Body of pancreas (tissue), 4 donors: ENCODE data around the gene TULP4. TPM values are rescaled to one million over a fixed set of nuclear protein-coding genes. Genes with fewer than 3 reads are reported as not detected.
"Not testable (repeated sequence)": the region's sequence is repeated elsewhere in the genome, so short reads cannot be mapped to it uniquely, and the experiment has no call there.

Experiments
- ATAC-seq: fragments of 150-250 bp; one replicate; pipeline ENCODE4 v1.9.1; 2016
- DNase-seq, 4 donors: peaks; one replicate each; pipeline ENCODE4 v3.0.0-alpha.2; 2019
- H3K27ac ChIP-seq, 4 donors: fragments of 200-600 bp; sonication (generic); 1 replicate in 3 of 4; 2 replicates in 1 of 4; pipeline versions ENCODE4 v1.5.1 to v1.6.1; 2016 to 2019; ENCODE audit warnings: mild to moderate bottlenecking in 1 of 4, mixed read lengths in 1 of 4, moderate library complexity in 1 of 4
- H3K27me3 ChIP-seq, 2 donors: fragments of 200-600 bp; sonication (generic); one replicate each; pipeline ENCODE4 v1.6.0; 2016; ENCODE audit warnings: mild to moderate bottlenecking in 1 of 2
- H3K36me3 ChIP-seq, 2 donors: fragments of 200-600 bp; sonication (generic); replicated peaks in 1 of 2; 2 replicates each; pipeline ENCODE4 v1.5.1; 2016; ENCODE audit warnings: low read depth in 2 of 2; ENCODE audit not compliant: insufficient read depth in 1 of 2
- H3K4me1 ChIP-seq: fragments of 200-600 bp; sonication (generic); one replicate; pipeline ENCODE4 v1.6.0; 2016
- H3K4me3 ChIP-seq, 2 donors: fragments of 200-600 bp; sonication (generic); 1 replicate in 1 of 2; 2 replicates in 1 of 2; pipeline ENCODE4 v1.5.1; 2016 to 2019
- H3K9me3 ChIP-seq, 3 donors: fragments of 200-600 bp; sonication (generic); 1 replicate in 2 of 3; 2 replicates in 1 of 3; pipeline ENCODE4 v1.5.1; 2016
- POLR2A ChIP-seq, 3 donors: fragments of 450-650 bp; IDR thresholded peaks; one replicate each; pipeline ENCODE4 v1.6.1; 2016; ENCODE audit warnings: antibody characterized with exemption in 3 of 3, mild to moderate bottlenecking in 2 of 3
- WGBS, 2 donors: methylation state at CpG; one replicate each; pipeline ENCODE4 v1.1.5; 2017; 5-methylcytosine and 5-hydroxymethylcytosine counted together
- intact Hi-C: fragments of 100-400 bp; cut with DNase I; formaldehyde crosslinking; loops from one replicate; pipeline ENCODE4 v1.15.1; 2023
- total RNA-seq, 2 donors: library from RNA; depleted of rRNA; stranded (reverse); fragments of >200 nt; gene quantifications; one replicate each; pipeline ENCODE4 v1.1.0, GENCODE V29; 2016
- TF ChIP-seq, protein P1 (sequence below), 7 experiments: fragments of 450-650 bp in 4 of 7; fragments of 200-600 bp in 3 of 7; sonication (generic) in 3 of 7; IDR thresholded peaks; one replicate each; pipeline ENCODE4 v1.5.1; 2016 to 2019; ENCODE audit warnings: antibody characterized with exemption in 7 of 7

The TULP4 gene
- total RNA-seq, 2 donors from 2014 or later, result 81.2 to 92.3 TPM

DNA sequence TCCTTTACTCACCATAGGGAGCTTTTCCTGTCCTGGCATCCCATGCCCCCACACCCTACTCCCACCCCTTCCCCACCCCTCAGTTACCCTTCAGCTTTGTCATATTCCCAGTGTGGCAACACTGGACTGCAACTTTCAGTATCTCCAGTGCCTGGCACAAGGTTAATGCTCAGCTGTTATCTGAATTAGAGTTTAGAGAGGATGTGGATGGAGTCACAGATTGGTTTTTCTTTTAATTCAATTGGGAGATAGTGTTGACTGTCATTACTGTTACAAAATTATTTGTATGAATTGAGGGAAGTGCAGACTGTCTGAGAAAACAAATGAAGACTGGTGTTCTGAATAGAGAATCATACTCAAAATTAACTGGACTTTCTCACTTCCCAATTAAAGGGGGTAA, 89.9 kb downstream of the TULP4 start:
- no peak overlapping the region for H3K4me3 ChIP-seq
- H3K27me3 ChIP-seq, result no peaks in the 10 kb centered on the region
- H3K9me3 ChIP-seq, result no peaks in the 10 kb centered on the region
- no peak for TF ChIP-seq POLR2A (IDR thresholded peaks at IDR 0.05)
- TF ChIP-seq, protein P1, sequence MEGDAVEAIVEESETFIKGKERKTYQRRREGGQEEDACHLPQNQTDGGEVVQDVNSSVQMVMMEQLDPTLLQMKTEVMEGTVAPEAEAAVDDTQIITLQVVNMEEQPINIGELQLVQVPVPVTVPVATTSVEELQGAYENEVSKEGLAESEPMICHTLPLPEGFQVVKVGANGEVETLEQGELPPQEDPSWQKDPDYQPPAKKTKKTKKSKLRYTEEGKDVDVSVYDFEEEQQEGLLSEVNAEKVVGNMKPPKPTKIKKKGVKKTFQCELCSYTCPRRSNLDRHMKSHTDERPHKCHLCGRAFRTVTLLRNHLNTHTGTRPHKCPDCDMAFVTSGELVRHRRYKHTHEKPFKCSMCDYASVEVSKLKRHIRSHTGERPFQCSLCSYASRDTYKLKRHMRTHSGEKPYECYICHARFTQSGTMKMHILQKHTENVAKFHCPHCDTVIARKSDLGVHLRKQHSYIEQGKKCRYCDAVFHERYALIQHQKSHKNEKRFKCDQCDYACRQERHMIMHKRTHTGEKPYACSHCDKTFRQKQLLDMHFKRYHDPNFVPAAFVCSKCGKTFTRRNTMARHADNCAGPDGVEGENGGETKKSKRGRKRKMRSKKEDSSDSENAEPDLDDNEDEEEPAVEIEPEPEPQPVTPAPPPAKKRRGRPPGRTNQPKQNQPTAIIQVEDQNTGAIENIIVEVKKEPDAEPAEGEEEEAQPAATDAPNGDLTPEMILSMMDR (IDR thresholded peaks at IDR 0.05), result no peak
- peaks cover 12% of the 10 kb centered on the region for H3K4me1 ChIP-seq
- H3K36me3 ChIP-seq, result no peaks in the 10 kb centered on the region
- intact Hi-C loops, result no loop called here
- no peak for DNase-seq
- ATAC-seq, result no peak
- no peak overlapping the region for H3K27ac ChIP-seq

DNA sequence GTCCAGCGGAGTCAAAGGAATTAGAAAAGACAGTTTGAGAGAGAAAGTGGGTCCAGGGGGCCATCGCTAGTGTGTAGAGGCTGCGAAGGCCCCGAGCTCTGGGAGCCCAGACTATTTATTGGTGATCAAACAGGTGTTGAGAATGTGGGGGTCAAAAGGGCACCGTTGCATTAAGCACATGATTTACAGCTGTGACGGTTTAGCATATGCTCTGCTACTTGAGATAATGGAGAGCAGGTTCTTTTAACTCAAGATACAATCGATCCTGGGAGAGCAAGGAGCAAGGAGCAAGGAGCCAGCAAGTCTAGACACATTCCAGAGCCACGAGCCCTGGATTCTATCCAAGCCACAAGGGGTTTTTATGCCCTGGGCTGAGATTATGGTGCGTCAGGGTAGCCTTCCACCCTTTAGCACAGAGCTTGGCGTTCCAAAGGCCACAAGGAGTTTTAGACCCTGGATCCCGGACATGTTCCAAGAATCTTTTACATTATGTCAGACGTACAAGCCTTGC, 93.1 kb downstream of the TULP4 start:
- H3K4me3 ChIP-seq, ATAC-seq, H3K4me1 ChIP-seq, H3K9me3 ChIP-seq, DNase-seq, intact Hi-C loops, H3K27me3 ChIP-seq, H3K36me3 ChIP-seq, H3K27ac ChIP-seq: not testable (repeated sequence)
- WGBS, 2 donors, result 80 to 84% methylated on average over 12 of the region's 12 CpGs

DNA sequence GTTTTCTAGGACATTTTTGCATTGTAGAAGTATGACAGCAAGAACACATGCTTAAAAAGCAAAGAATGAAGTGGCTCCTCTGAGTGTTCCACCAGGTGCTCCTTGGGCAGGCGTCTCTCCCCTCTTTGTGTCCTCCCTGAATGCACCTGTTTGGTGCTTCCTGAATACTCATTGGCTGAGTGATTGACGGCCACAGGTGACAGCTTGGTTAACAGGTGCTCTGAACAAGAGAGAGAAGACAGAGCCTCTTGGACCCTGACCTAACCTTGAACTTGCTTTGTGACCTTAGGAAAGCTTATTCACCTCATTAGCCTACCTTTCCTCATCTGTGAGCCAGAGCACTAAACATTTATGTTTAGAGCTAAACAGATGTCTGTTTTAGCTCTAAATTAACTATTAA, 93.7 kb downstream of the TULP4 start:
- TF ChIP-seq POLR2A (IDR thresholded peaks at IDR 0.05), result no peak
- TF ChIP-seq, protein P1 (IDR thresholded peaks at IDR 0.05), result no peak
- intact Hi-C loops, result no loop called here
- Histone ChIP-seq H3K27ac (no peak overlapping the region), H3K9me3 (no peaks in the 10 kb centered on the region), H3K4me3 (no peak overlapping the region), H3K27me3 (no peaks in the 10 kb centered on the region), H3K36me3 (no peaks in the 10 kb centered on the region), H3K4me1 (peaks cover 8% of the 10 kb centered on the region)
- WGBS, 2 donors, result 92 to 100% methylated on average over 2 of the region's 2 CpGs
- DNase-seq, result no peak
- ATAC-seq, result no peak

DNA sequence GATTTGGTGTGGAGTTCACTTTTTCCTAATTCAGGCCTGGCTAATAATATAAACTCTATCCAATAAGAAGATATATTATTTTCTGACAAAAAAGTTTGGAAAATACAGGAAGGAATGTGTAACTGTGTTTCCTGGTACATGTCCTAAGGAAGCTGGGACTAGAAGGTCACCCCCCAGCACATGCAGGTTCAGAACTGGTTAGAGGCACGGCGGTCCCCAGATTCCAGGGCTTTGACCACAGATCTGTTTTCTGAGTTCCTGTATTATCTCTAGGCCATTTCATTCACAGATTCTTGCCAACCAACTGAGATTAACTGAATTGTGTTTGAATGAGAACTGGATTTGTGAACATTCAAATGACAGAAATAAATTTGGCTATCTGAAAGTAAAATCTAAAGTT, 94.5 kb downstream of the TULP4 start:
- Histone ChIP-seq H3K36me3 (no peaks in the 10 kb centered on the region), H3K27me3 (no peaks in the 10 kb centered on the region), H3K4me3 (no peak overlapping the region), H3K27ac (no peak overlapping the region), H3K9me3 (no peaks in the 10 kb centered on the region), H3K4me1 (peaks cover 8% of the 10 kb centered on the region)
- ATAC-seq (no peak), DNase-seq (no peak)
- TF ChIP-seq, protein P1 (IDR thresholded peaks at IDR 0.05), result no peak
- no peak for TF ChIP-seq POLR2A (IDR thresholded peaks at IDR 0.05)
- 91 to 98% methylated on average over 2 of the region's 2 CpGs for WGBS, 2 donors
- intact Hi-C loops, result no loop called here

DNA sequence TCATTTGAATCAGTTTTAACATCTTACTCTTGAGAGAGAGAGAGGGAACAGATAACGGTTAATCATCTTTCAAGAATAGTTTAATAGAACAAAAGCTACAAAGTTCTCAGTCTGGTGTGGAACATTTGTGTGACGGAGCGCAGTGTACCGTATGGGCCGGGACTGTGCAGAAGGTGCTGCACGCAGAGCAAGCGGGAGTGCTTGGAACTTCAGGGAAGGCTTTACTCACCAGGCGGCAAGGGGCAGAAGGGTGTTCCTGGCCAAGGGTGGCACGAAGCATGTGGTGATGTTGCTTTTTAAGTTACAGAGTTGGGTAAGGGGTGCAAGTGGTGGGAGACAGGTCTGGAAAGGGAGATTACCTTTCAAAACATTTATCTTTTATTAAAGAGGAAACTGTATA, 95.7 kb downstream of the TULP4 start:
- H3K4me1 ChIP-seq, result peaks cover 8% of the 10 kb centered on the region
- 93 to 96% methylated on average over 9 of the region's 9 CpGs for WGBS, 2 donors
- no peaks in the 10 kb centered on the region for H3K9me3 ChIP-seq
- no peak overlapping the region for H3K4me3 ChIP-seq
- H3K27me3 ChIP-seq, result no peaks in the 10 kb centered on the region
- TF ChIP-seq POLR2A (IDR thresholded peaks at IDR 0.05), result no peak
- TF ChIP-seq, protein P1 (IDR thresholded peaks at IDR 0.05), result no peak
- DNase-seq (no peak), ATAC-seq (no peak)
- intact Hi-C loops, result no loop called here
- H3K36me3 ChIP-seq, result no peaks in the 10 kb centered on the region
- H3K27ac ChIP-seq, result no peak overlapping the region
